ENCODE results near the gene CS. TPM values are rescaled to one million over a fixed set of nuclear protein-coding genes. Genes with fewer than 3 reads are reported as not detected.
A peak's percentile ranks its signal among the peaks of the same experiment; 100 is the strongest.

Gene CS
- total and polyA plus RNA-seq, 2 experiments from 2014 or later, result 67.2 to 76.2 TPM

DNA sequence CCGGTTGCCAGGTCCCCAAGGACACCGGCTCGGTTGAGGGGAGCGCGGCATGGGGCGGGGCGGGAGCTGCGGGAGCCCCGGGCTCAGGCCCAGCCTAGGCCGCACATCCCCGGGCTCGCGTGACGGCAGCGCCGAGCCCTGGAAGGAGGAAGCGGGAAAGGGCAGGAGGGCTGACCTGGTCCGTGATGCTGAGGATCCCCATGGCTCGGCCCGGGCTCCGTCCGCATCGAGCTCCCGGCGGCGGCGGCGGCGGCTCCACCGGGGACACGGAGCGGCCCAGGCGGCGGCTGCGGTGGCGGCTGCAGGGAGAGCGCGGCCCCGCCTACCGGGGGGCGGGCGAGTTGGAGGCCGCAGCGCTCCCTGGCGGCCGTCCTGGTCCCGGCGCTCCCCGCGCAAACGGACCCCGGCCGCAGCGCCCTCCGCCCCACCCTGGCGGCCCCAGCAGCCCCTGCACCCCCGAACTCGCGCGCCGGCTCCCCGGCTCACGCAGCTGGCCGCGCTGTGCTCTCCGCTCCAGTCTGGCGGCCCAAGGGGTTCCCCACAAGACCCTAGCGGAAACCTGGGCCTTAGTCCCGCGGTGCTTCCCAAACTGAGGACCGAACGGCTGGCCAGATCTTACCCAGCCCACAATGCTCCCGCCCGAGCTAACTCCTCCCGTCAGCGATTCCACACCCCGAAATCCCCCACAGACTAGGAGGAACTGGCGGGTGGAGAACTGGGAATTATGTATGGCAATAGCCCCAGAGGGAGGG is 41.9 kb downstream of the CS start, which contains the start of gene ANKRD52:
Gene ANKRD52 (minus strand): TSS at position 317 of the 752 bp plus-strand sequence. CDS start 115 bp downstream, at position 202.
- peak within 1 kb of the TSS; percentile 96 for H3K4me3 ChIP-seq
- no peak for TF ChIP-seq EZH2phosphoT487 (IDR thresholded peaks at IDR 0.05; ENCODE audit: insufficient read depth, low read depth)
- no peak for TF ChIP-seq EZH2 (IDR thresholded peaks at IDR 0.05; ENCODE audit: insufficient read depth, poor library complexity, severe bottlenecking)

DNA sequence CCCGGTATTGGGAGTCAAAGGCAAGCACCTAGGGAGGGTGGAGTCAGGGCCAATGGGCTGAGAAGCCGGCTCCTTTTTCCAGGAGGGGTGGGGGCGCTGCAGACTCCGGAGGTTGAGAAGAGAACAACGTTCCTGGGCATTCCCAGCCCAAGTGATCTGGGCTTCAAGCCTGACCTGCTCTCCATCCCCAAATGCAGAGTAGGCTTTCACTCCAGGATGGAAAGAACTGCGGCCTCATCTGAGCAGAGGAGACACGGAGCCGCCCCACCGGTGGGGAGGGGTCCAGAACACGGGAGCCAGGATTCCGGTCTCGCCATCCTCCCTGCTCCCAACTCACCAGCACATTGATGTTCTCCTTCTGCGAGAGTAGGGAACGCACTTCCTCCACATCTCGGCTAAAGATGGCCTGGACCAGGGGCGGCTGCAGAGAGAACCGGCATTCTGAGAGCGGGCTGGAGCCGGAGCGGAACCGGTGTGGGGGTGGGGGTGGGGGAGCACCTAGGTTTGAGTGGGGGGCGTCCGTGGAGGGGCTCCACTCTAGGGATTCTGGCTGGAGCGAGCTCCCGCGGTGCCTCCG is 42.6 kb downstream of the CS start:
- TF ChIP-seq EZH2 (IDR thresholded peaks at IDR 0.05; ENCODE audit: insufficient read depth, poor library complexity, severe bottlenecking), result no peak
- no peak for TF ChIP-seq EZH2phosphoT487 (IDR thresholded peaks at IDR 0.05; ENCODE audit: insufficient read depth, low read depth)
- H3K79me2 ChIP-seq (ENCODE audit: insufficient read depth), result peaks cover 53% of the 10 kb centered on the region
- H3K4me2 ChIP-seq (ENCODE audit: unreplicated experiment), result peak overlapping the region; percentile 97
- H3F3A ChIP-seq (ENCODE audit: insufficient read depth), result peaks cover 46% of the 10 kb centered on the region
- peak overlapping the region; percentile 96 for H3K4me3 ChIP-seq
- H3K9me3 ChIP-seq (ENCODE audit: low read depth), result no peaks in the 10 kb centered on the region
- no peaks in the 10 kb centered on the region for H3K9me2 ChIP-seq (ENCODE audit: insufficient read depth)
- peak overlapping the region; percentile 81 for H3K9ac ChIP-seq
- in situ Hi-C loops (cut with MboI), result no loop called here
- H3K27ac ChIP-seq, result peak overlapping the region; percentile 70
- peak overlapping the region; percentile 91; the same call in 1 of the 2 replicates for H2AFZ ChIP-seq
- no peaks in the 10 kb centered on the region for H3K27me3 ChIP-seq (replicated peaks; ENCODE audit: insufficient read depth)
- H3K4me1 ChIP-seq (ENCODE audit: insufficient read depth), result peaks cover 35% of the 10 kb centered on the region
- DNase-seq, result peak; percentile 59
- 0 to 2% methylated on average over 21 to 27 of the region's 27 CpGs for WGBS, 2 experiments (ENCODE audit: low coverage in 1 of 2, low lambda C conversion rate in 2 of 2, missing lambda C conversion rate in 2 of 2)
- no peaks in the 10 kb centered on the region for H4K20me1 ChIP-seq (ENCODE audit: insufficient read depth)
- peaks cover 33% of the 10 kb centered on the region for H3K36me3 ChIP-seq (ENCODE audit: low read depth)

More for the DNA sequence above, 41.9 kb downstream of the CS start, which contains the start of gene ANKRD52:
- H3K79me2 ChIP-seq (ENCODE audit: insufficient read depth), result peaks cover 47% of the 10 kb centered on the region
- peak; percentile 93 for DNase-seq
- H2AFZ ChIP-seq, result peak within 1 kb of the TSS; percentile 91
- peak within 1 kb of the TSS; percentile 81 for H3K9ac ChIP-seq
- H3K27ac ChIP-seq, result peak within 1 kb of the TSS; percentile 70
- H3K9me2 ChIP-seq (ENCODE audit: insufficient read depth), result no peaks in the 10 kb centered on the region
- in situ Hi-C loops (cut with MboI), result no loop called here
- peaks cover 35% of the 10 kb centered on the region for H3K4me1 ChIP-seq (ENCODE audit: insufficient read depth)
- peaks cover 26% of the 10 kb centered on the region for H3K36me3 ChIP-seq (ENCODE audit: low read depth)
- H3K27me3 ChIP-seq (replicated peaks; ENCODE audit: insufficient read depth), result no peaks in the 10 kb centered on the region
- H3F3A ChIP-seq (ENCODE audit: insufficient read depth), result peaks cover 41% of the 10 kb centered on the region
- H3K9me3 ChIP-seq (ENCODE audit: low read depth), result no peaks in the 10 kb centered on the region
- 1 to 2% methylated on average over 20 to 28 of the region's 78 CpGs for WGBS, 2 experiments (ENCODE audit: low coverage in 1 of 2, low lambda C conversion rate in 2 of 2, missing lambda C conversion rate in 2 of 2)
- peak within 1 kb of the TSS; percentile 97 for H3K4me2 ChIP-seq (ENCODE audit: unreplicated experiment)
- H4K20me1 ChIP-seq (ENCODE audit: insufficient read depth), result no peaks in the 10 kb centered on the region

DNA sequence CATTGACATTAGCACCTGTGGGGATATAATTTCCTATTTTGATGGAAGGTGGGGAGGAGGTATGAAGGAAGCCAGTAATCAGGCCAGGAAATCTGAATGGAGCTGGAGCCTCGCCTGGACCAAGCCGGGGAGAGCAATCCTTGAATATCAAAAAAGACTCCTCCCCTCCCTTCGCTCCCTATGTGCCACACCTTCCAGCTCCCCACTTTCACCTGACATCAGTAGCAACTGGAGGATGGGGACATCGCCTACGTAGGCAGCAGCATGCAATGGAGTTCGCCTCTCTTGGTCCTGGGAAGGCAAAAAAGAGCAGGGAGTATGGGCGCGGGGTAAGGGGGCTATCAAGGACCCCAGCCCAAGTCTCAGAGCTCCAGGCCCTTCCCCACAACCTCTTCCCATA is 43.1 kb downstream of the CS start:
- in situ Hi-C loops (cut with MboI), result no loop called here
- H3K9me3 ChIP-seq (ENCODE audit: low read depth), result no peaks in the 10 kb centered on the region
- peak overlapping the region; percentile 70 for H3K27ac ChIP-seq
- no peaks in the 10 kb centered on the region for H3K27me3 ChIP-seq (replicated peaks; ENCODE audit: insufficient read depth)
- peaks cover 58% of the 10 kb centered on the region for H3K79me2 ChIP-seq (ENCODE audit: insufficient read depth)
- H2AFZ ChIP-seq, result no peak overlapping the region
- WGBS, 2 experiments (ENCODE audit: low coverage in 1 of 2, low lambda C conversion rate in 2 of 2, missing lambda C conversion rate in 2 of 2), result 16 to 19% methylated on average over 8 of the region's 8 CpGs
- H3K4me2 ChIP-seq (ENCODE audit: unreplicated experiment), result peak overlapping the region; percentile 97
- TF ChIP-seq EZH2 (IDR thresholded peaks at IDR 0.05; ENCODE audit: insufficient read depth, poor library complexity, severe bottlenecking), result no peak
- no peak for TF ChIP-seq EZH2phosphoT487 (IDR thresholded peaks at IDR 0.05; ENCODE audit: insufficient read depth, low read depth)
- H3K4me1 ChIP-seq (ENCODE audit: insufficient read depth), result peaks cover 33% of the 10 kb centered on the region
- peak overlapping the region; percentile 96 for H3K4me3 ChIP-seq
- H3K9me2 ChIP-seq (ENCODE audit: insufficient read depth), result no peaks in the 10 kb centered on the region
- peaks cover 38% of the 10 kb centered on the region for H3K36me3 ChIP-seq (ENCODE audit: low read depth)
- peak; percentile 31 for DNase-seq
- no peaks in the 10 kb centered on the region for H4K20me1 ChIP-seq (ENCODE audit: insufficient read depth)
- H3K9ac ChIP-seq, result peak overlapping the region; percentile 81
- H3F3A ChIP-seq (ENCODE audit: insufficient read depth), result peaks cover 47% of the 10 kb centered on the region

DNA sequence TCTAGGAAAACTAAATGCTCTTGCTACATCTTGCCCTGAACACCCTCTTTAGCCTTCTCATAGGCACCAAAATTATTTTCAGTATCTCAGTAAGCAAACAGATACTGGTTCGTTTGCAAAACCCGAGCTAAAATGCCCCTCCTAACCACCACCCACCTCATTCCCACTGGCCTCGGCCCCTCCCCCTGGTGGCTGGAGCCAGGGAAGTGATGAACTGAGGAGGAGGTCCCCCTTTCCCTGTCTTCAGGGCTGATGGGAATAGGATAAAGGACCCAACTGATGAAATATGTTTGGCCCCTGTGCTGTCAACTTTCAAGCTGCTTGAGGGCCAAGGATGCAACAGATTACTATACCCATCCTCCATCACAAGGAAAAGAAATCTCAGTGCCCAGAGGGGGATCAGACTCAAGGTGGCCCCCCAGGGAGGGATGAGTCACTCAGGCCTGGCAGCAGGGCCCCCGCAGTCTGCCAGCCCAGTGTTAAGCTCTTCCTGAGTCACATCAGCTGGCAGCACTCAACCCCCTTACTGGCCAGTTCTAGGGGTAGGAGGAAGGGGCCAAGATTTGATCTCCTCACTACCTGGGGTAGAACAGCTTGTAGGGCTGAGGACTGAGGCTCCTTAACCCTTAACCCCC is 43.7 kb downstream of the CS start:
- H3K9me3 ChIP-seq (ENCODE audit: low read depth), result no peaks in the 10 kb centered on the region
- H3K79me2 ChIP-seq (ENCODE audit: insufficient read depth), result peaks cover 65% of the 10 kb centered on the region
- H3K4me3 ChIP-seq, result peak overlapping the region; percentile 96
- H3K36me3 ChIP-seq (ENCODE audit: low read depth), result peaks cover 44% of the 10 kb centered on the region
- in situ Hi-C loops (cut with MboI), result no loop called here
- peak overlapping the region; percentile 70 for H3K27ac ChIP-seq
- peaks cover 28% of the 10 kb centered on the region for H3K4me1 ChIP-seq (ENCODE audit: insufficient read depth)
- TF ChIP-seq EZH2phosphoT487 (IDR thresholded peaks at IDR 0.05; ENCODE audit: insufficient read depth, low read depth), result no peak
- H3K27me3 ChIP-seq (replicated peaks; ENCODE audit: insufficient read depth), result no peaks in the 10 kb centered on the region
- DNase-seq, result peak; percentile 82
- peak overlapping the region; percentile 81 for H3K9ac ChIP-seq
- H3K9me2 ChIP-seq (ENCODE audit: insufficient read depth), result no peaks in the 10 kb centered on the region
- H3F3A ChIP-seq (ENCODE audit: insufficient read depth), result peaks cover 41% of the 10 kb centered on the region
- H4K20me1 ChIP-seq (ENCODE audit: insufficient read depth), result no peaks in the 10 kb centered on the region
- no peak overlapping the region for H2AFZ ChIP-seq
- H3K4me2 ChIP-seq (ENCODE audit: unreplicated experiment), result peak overlapping the region; percentile 97
- WGBS, 2 experiments (ENCODE audit: low coverage in 1 of 2, low lambda C conversion rate in 2 of 2, missing lambda C conversion rate in 2 of 2), result 3 to 4% methylated on average over 4 of the region's 4 CpGs
